ENCODE results near the gene PCDHA1. TPM values are rescaled to one million over a fixed set of nuclear protein-coding genes. Genes with fewer than 3 reads are reported as not detected.
A peak's percentile ranks its signal among the peaks of the same experiment; 100 is the strongest.
"Not testable (repeated sequence)": the region's sequence is repeated elsewhere in the genome, so short reads cannot be mapped to it uniquely, and the experiment has no call there.

Gene PCDHA1
- total RNA-seq, 2 experiments from 2014 or later: not detected

GRCh38 chr5:140796718-140797095, 10.8 kb downstream of the PCDHA1 start:
- CTCF ChIA-PET (ENCODE audit: unreplicated experiment): no interaction called here
- TF ChIP-seq EZH2phosphoT487 (IDR thresholded peaks at IDR 0.05; ENCODE audit: borderline replicate concordance, low read depth, low read length): no peak
- no peak for TF ChIP-seq CTCF (conservative IDR thresholded peaks at IDR 0.05; ENCODE audit: low read length)
- intact Hi-C loops (cut with micrococcal nuclease; ENCODE audit: unreplicated experiment): no loop called here
- no peak overlapping the region for H3K4me3 ChIP-seq (ENCODE audit: low read depth, low read length, poor library complexity, severe bottlenecking)
- H3K27ac ChIP-seq (ENCODE audit: low read depth, low read length, poor library complexity, severe bottlenecking): no peak overlapping the region
- no peak overlapping the region for H2AFZ ChIP-seq (ENCODE audit: low read length)
- no peaks in the 10 kb centered on the region for H4K20me1 ChIP-seq (ENCODE audit: insufficient read depth, low read length)
- POLR2A ChIA-PET: no interaction called here
- no peaks in the 10 kb centered on the region for H3K9me3 ChIP-seq (ENCODE audit: low read length)
- 0 out of 2 replicates have a peak, but pooled peaks cover 2% of the 10 kb centered on the region for H3K9me2 ChIP-seq (ENCODE audit: insufficient read depth, low read length)
- BruUV-seq (replicated peaks): no TSS peak
- no peak overlapping the region for H3K4me2 ChIP-seq (ENCODE audit: low read length)
- no peaks in the 10 kb centered on the region for H3K79me2 ChIP-seq (ENCODE audit: insufficient read depth, low read depth, low read length)
- H3K4me1 ChIP-seq (ENCODE audit: insufficient read depth, low read length, poor library complexity, severe bottlenecking): no peaks in the 10 kb centered on the region
- no peak for DNase-seq (ENCODE audit: low spot score)
- H3K36me3 ChIP-seq (ENCODE audit: insufficient read depth, low read length): no peaks in the 10 kb centered on the region

- no TSS peak for BruUV-seq (replicated peaks)
- CTCF ChIA-PET (ENCODE audit: unreplicated experiment): no interaction called here
- H3K27ac ChIP-seq (ENCODE audit: low read depth, low read length, poor library complexity, severe bottlenecking): no peak within 1 kb of the TSS
- TF ChIP-seq CTCF (conservative IDR thresholded peaks at IDR 0.05; ENCODE audit: low read length) (peak; percentile 67), EZH2phosphoT487 (IDR thresholded peaks at IDR 0.05; ENCODE audit: borderline replicate concordance, low read depth, low read length) (no peak)
- no peak within 1 kb of the TSS for H3K4me2 ChIP-seq (ENCODE audit: low read length)
- no peaks in the 10 kb centered on the region for H4K20me1 ChIP-seq (ENCODE audit: insufficient read depth, low read length)
- no peaks in the 10 kb centered on the region for H3K9me3 ChIP-seq (ENCODE audit: low read length)
- POLR2A ChIA-PET: no interaction called here
- H2AFZ ChIP-seq (ENCODE audit: low read length): no peak within 1 kb of the TSS
- intact Hi-C loops (cut with micrococcal nuclease; ENCODE audit: unreplicated experiment): no loop called here
- H3K79me2 ChIP-seq (ENCODE audit: insufficient read depth, low read depth, low read length): no peaks in the 10 kb centered on the region
- no peaks in the 10 kb centered on the region for H3K9me2 ChIP-seq (ENCODE audit: insufficient read depth, low read length)
- H3K4me3 ChIP-seq (ENCODE audit: low read depth, low read length, poor library complexity, severe bottlenecking): no peak within 1 kb of the TSS
- H3K4me1 ChIP-seq (ENCODE audit: insufficient read depth, low read length, poor library complexity, severe bottlenecking): no peaks in the 10 kb centered on the region
- H3K36me3 ChIP-seq (ENCODE audit: insufficient read depth, low read length): no peaks in the 10 kb centered on the region
- DNase-seq (ENCODE audit: low spot score): peak; percentile 8
These were observed 15.0 kb downstream of the PCDHA1 start, which contains the start of gene PCDHA3 for GRCh38 chr5:140800816-140801493. Gene PCDHA3, plus strand, starts transcription at chr5:140801057.

GRCh38 chr5:140801494-140801841, 15.5 kb downstream of the PCDHA1 start:
- H3K27ac ChIP-seq (ENCODE audit: low read depth, low read length, poor library complexity, severe bottlenecking): no peak overlapping the region
- H3K9me3 ChIP-seq (ENCODE audit: low read length): no peaks in the 10 kb centered on the region
- H3K36me3 ChIP-seq (ENCODE audit: insufficient read depth, low read length): no peaks in the 10 kb centered on the region
- intact Hi-C loops (cut with micrococcal nuclease; ENCODE audit: unreplicated experiment): no loop called here
- no peaks in the 10 kb centered on the region for H3K4me1 ChIP-seq (ENCODE audit: insufficient read depth, low read length, poor library complexity, severe bottlenecking)
- ChIA-PET POLR2A (no interaction called here), CTCF (ENCODE audit: unreplicated experiment) (no interaction called here)
- no peak overlapping the region for H3K4me3 ChIP-seq (ENCODE audit: low read depth, low read length, poor library complexity, severe bottlenecking)
- BruUV-seq (replicated peaks): no TSS peak
- no peak for DNase-seq (ENCODE audit: low spot score)
- H4K20me1 ChIP-seq (ENCODE audit: insufficient read depth, low read length): no peaks in the 10 kb centered on the region
- no peak overlapping the region for H2AFZ ChIP-seq (ENCODE audit: low read length)
- no peaks in the 10 kb centered on the region for H3K9me2 ChIP-seq (ENCODE audit: insufficient read depth, low read length)
- no peaks in the 10 kb centered on the region for H3K79me2 ChIP-seq (ENCODE audit: insufficient read depth, low read depth, low read length)
- H3K4me2 ChIP-seq (ENCODE audit: low read length): no peak overlapping the region
- TF ChIP-seq CTCF (conservative IDR thresholded peaks at IDR 0.05; ENCODE audit: low read length) (no peak), EZH2phosphoT487 (IDR thresholded peaks at IDR 0.05; ENCODE audit: borderline replicate concordance, low read depth, low read length) (no peak)

GRCh38 chr5:140802381-140802780, 16.4 kb downstream of the PCDHA1 start:
- H3K36me3 ChIP-seq (ENCODE audit: insufficient read depth, low read length); H3K27ac ChIP-seq (ENCODE audit: low read depth, low read length, poor library complexity, severe bottlenecking); POLR2A ChIA-PET; H3K9me3 ChIP-seq (ENCODE audit: low read length); H3K4me1 ChIP-seq (ENCODE audit: insufficient read depth, low read length, poor library complexity, severe bottlenecking); CTCF ChIA-PET (ENCODE audit: unreplicated experiment); H3K4me2 ChIP-seq (ENCODE audit: low read length); H3K4me3 ChIP-seq (ENCODE audit: low read depth, low read length, poor library complexity, severe bottlenecking); intact Hi-C loops (cut with micrococcal nuclease; ENCODE audit: unreplicated experiment); H3K79me2 ChIP-seq (ENCODE audit: insufficient read depth, low read depth, low read length); BruUV-seq (replicated peaks); H4K20me1 ChIP-seq (ENCODE audit: insufficient read depth, low read length); H3K9me2 ChIP-seq (ENCODE audit: insufficient read depth, low read length); DNase-seq (ENCODE audit: low spot score); H2AFZ ChIP-seq (ENCODE audit: low read length): not testable (repeated sequence)
